Measurements from ENCODE around the gene CLIP2. TPM values are rescaled to one million over a fixed set of nuclear protein-coding genes. Genes with fewer than 3 reads are reported as not detected.
"Not testable (repeated sequence)": the region's sequence is repeated elsewhere in the genome, so short reads cannot be mapped to it uniquely, and the experiment has no call there.

Gene CLIP2
- total RNA-seq, 1 donor, result 55.7 TPM

- TF ChIP-seq, protein P1, sequence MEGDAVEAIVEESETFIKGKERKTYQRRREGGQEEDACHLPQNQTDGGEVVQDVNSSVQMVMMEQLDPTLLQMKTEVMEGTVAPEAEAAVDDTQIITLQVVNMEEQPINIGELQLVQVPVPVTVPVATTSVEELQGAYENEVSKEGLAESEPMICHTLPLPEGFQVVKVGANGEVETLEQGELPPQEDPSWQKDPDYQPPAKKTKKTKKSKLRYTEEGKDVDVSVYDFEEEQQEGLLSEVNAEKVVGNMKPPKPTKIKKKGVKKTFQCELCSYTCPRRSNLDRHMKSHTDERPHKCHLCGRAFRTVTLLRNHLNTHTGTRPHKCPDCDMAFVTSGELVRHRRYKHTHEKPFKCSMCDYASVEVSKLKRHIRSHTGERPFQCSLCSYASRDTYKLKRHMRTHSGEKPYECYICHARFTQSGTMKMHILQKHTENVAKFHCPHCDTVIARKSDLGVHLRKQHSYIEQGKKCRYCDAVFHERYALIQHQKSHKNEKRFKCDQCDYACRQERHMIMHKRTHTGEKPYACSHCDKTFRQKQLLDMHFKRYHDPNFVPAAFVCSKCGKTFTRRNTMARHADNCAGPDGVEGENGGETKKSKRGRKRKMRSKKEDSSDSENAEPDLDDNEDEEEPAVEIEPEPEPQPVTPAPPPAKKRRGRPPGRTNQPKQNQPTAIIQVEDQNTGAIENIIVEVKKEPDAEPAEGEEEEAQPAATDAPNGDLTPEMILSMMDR (IDR thresholded peaks at IDR 0.05; ENCODE audit: insufficient read depth, low read depth, low read length), result no peak
- no peak for DNase-seq (ENCODE audit: low read depth)
These were observed 35.9 kb upstream of the CLIP2 start for GRCh38 chr7:74253331-74253730.

DNA sequence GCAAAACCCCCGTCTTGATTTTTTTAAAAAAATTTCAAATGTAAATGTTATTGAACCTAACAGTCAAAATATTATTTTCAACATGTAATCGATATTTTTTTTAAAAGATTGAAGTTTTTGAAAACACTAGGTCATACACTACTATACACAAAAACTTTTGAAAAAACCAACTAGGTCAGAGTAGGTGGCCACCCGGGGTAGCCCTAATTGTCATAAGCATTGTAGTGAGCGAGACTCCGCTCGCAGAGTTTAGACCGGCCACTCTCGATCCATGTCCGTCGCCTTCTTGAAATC, 35.4 kb upstream of the CLIP2 start:
- TF ChIP-seq, protein P1 (IDR thresholded peaks at IDR 0.05; ENCODE audit: insufficient read depth, low read depth, low read length), result no peak
- DNase-seq (ENCODE audit: low read depth), result peak; percentile 12
- peak overlapping the region; percentile 95 for H3K4me3 ChIP-seq (ENCODE audit: low read depth, low read length)

More at GRCh38 chr7:74253331-74253730, 35.9 kb upstream of the CLIP2 start:
- peak overlapping the region; percentile 95 for H3K4me3 ChIP-seq (ENCODE audit: low read depth, low read length)

- H3K4me3 ChIP-seq (ENCODE audit: low read depth, low read length), result peak within 1 kb of the TSS; percentile 95
- TF ChIP-seq, protein P1 (IDR thresholded peaks at IDR 0.05; ENCODE audit: insufficient read depth, low read depth, low read length), result peak; percentile 18
- DNase-seq (ENCODE audit: low read depth), result peak; percentile 97
These were observed 34.9 kb upstream of the CLIP2 start, which contains the start of gene RFC2 for GRCh38 chr7:74254129-74254857. RFC2 (minus strand) TSS chr7:74254399; CDS start chr7:74254383, 16 bp downstream.

- TF ChIP-seq, protein P1 (IDR thresholded peaks at IDR 0.05; ENCODE audit: insufficient read depth, low read depth, low read length), result no peak
- H3K4me3 ChIP-seq (ENCODE audit: low read depth, low read length), result peak overlapping the region; percentile 95
- no peak for DNase-seq (ENCODE audit: low read depth)
These were observed 34.3 kb upstream of the CLIP2 start for GRCh38 chr7:74254858-74255379.

- H3K4me3 ChIP-seq (ENCODE audit: low read depth, low read length), result peak overlapping the region; percentile 95
- not testable (repeated sequence) for DNase-seq (ENCODE audit: low read depth)
These were observed 33.7 kb upstream of the CLIP2 start for GRCh38 chr7:74255461-74255860.

- TF ChIP-seq, protein P1 (IDR thresholded peaks at IDR 0.05; ENCODE audit: insufficient read depth, low read depth, low read length), result no peak
- DNase-seq (ENCODE audit: low read depth), result peak; percentile 96
- no peak overlapping the region for H3K4me3 ChIP-seq (ENCODE audit: low read depth, low read length)
These were observed 32.5 kb upstream of the CLIP2 start for GRCh38 chr7:74256491-74257408.

GRCh38 chr7:74258639-74259038, 30.6 kb upstream of the CLIP2 start:
- no peak for DNase-seq (ENCODE audit: low read depth)
- no peak overlapping the region for H3K4me3 ChIP-seq (ENCODE audit: low read depth, low read length)
- TF ChIP-seq, protein P1 (IDR thresholded peaks at IDR 0.05; ENCODE audit: insufficient read depth, low read depth, low read length), result no peak
